IPS-NIHi7 (cell line): ENCODE measurements around the gene APLP2.
"Not testable (repeated sequence)": the region's sequence is repeated elsewhere in the genome, so short reads cannot be mapped to it uniquely, and the experiment has no call there.

Experiments
- DNase-seq: peaks from one replicate; pipeline ENCODE4 v3.0.0; 2012; ENCODE audit warnings: mixed read lengths; ENCODE audit errors: extremely low spot score

The APLP2 gene

DNA sequence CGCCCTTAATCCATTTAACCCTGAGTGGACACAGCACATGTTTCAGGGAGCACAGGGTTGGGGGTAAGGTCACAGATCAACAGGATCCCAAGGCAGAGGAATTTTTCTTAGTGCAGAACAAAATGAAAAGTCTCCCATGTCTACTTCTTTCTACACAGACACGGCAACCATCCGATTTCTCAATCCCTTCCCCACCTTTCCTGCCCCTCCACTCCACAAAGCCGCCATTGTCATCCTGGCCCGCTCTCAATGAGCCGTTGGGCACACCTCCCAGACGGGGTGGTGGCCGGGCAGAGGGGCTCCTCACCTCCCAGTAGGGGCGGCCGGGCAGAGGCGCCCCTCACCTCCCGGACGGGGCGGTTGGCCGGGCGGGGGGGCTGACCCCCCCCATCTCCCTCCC, 20.8 kb downstream of the APLP2 start:
- not testable (repeated sequence) for DNase-seq

DNA sequence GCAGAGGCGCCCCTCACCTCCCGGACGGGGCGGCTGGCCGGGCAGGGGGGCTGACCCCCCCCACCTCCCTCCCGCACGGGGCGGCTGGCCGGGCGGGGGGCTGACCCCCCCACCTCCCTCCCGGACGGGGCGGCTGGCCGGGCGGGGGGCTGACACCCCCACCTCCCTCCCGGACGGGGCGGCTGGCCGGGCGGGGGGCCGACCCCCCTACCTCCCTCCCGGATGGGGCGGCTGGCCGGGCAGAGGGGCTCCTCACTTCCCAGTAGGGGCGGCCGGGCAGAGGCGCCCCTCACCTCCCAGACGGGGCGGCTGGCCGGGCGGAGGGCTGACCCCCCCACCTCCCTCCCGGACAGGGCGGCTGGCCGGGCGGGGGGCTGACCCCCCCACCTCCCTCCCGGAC, 21.5 kb downstream of the APLP2 start:
- not testable (repeated sequence) for DNase-seq

DNA sequence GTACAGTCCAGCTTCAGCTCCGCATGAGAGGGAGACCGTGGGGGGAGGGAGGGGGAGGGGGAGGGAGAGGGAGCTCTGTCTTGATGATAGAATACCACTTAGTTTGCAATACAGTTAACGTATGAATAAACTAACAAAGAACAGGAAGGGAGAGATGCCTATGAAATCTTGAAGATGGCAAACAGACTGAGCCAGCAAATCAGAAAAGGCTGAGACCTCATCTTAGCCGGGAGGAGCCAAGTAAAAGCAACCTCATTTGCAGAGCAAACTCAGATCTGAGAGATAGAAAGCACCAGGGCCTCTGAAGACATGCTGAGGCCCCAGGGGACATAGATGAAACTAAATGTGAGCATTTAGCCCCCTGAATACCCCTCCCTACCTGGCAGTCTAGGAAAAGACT, 23.0 kb downstream of the APLP2 start:
- no peak for DNase-seq

DNA sequence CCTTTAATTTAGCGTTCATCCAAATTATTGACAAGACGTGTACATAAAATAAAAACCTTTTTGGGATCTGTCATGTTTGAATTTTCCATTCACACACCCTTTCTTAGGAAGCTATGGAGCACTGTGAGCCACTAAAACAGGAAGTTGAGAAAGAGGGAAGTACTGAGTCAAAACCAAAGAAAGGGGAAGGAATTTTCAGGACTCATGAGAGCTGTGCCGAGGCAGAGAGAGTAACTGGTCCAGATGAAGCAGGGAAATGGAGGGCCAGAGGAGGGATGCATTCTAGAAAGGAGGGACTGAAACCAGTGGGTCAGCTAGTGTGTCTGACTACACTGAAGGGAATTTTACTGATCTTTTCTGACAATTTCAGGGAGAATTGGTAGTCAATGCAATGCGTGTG, 24.9 kb downstream of the APLP2 start:
- no peak for DNase-seq

DNA sequence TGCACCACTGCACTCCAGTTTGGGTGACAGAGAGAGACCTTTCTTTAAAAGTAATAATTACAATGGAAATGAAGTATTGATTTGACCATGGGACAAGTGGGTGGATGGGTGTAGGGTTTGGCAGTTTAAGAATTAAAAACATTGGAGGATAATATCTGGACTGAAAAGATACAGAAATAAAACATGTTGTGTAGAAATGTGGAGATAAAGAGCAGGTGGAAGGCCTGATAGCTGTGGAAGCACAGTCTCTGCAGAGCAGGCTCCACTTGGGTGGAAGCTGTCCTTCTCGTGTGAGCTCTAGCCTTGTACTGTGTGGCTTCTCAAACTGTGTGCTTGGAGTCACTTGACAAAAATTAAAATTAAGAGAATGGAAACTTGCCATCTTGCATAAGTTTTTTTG, 25.6 kb downstream of the APLP2 start:
- no peak for DNase-seq

DNA sequence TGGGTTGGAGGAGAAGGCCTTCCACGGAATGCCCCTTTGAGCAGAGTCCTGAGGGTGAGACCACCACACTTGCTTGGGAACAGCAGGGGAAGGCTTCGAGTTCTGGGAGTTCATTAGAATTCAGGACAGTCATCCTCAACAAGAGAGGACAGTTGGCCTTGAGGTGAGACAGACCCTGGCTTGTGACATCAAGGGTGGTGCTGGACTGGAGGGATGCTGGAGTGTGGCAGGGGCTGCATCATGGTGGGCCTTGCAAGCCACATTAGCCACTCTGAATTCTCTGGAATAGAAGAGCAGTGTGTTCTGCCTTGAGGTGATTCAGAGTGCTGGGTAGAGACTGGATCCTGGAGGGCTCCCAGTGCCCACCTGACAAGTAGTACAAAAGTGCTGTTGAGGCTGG, 26.3 kb downstream of the APLP2 start:
- no peak for DNase-seq

DNA sequence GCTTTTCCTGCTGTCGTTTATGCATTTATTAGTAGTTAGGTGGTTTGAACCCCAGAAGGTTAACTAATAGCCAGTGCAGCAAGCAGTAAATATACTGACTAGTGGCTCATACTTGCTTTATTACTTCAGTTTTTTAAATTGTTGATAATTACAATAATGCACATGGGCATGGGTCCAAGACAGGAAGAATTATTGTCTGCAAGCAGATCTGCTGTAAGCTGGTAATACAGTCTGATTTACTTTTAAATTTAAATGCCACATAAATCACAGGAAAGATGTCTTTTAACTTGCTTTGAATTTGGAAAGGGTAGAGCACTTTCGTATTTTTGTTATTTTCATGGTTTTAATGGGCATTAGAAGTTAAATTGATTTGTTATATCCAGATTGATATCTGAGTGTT, 27.1 kb downstream of the APLP2 start:
- DNase-seq: no peak

DNA sequence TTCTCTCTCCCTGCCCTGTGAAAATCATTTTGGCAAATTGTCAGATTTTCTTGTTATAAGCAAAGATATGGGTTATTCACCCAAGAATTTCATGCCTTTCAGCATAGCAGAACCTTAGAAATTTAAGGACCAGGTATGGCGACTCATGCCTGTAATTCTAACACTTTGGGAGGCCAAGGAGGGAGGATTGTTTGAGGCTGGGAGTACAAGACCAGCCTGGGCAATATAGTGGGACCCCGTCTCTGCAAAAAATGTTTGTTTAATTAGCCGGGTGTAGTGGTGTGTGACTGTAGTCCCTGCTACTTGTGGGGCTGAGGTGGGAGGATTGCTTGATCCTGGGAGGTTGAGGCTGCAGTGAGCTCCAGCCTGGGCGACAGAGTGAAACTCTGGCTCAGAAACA, 27.6 kb downstream of the APLP2 start:
- DNase-seq: no peak

DNA sequence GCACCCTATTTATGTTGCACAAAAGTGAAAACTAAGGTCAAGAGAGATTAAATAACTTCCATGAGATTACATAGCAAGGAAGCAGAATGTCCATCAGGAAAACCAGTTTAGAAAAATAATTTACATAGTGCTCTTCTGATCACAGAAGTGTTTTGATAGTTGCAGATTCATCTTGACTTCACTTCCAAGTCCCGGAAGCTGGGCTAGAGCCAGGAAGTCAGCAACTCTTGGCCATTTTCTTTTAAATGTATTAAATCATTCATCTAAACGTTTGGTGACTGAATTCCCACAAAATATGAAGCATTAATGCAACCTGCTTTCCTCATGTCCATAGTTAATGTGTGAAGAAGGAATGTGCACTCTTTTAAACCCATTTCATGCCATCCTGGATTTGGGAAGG, 29.7 kb downstream of the APLP2 start:
- DNase-seq: no peak

DNA sequence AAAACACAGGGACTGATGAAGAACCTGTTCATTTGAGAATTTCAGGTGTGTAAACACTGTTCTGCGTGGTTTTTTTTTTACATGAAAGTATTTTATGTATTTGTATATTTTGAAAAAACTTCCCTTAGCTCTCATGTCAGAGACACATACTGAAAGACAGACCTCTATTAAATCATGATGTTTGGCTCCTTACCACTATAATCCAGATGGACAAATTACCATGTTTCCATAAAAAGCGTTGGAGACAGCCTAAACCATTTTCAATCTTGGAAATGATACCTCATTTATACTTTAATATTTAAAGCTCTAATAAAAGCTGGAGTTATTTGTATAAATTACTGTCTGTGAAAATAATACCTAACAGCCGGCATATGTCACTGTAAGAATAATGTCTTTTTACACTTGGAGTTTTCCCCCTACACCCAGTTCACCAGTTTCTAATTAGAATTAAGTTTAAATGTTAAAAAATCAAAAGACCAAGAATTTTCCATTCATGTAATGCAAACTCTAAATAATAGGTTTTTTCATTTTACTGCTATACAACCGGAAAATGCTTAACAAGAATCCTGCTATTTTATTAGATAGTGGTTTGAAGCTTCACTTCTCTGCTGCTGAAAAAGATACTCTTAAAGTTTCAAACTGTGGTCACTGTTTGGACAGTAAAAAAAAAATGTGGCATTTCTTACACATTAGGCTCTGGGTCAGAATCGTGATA, 30.8 kb downstream of the APLP2 start:
- DNase-seq: no peak

DNA sequence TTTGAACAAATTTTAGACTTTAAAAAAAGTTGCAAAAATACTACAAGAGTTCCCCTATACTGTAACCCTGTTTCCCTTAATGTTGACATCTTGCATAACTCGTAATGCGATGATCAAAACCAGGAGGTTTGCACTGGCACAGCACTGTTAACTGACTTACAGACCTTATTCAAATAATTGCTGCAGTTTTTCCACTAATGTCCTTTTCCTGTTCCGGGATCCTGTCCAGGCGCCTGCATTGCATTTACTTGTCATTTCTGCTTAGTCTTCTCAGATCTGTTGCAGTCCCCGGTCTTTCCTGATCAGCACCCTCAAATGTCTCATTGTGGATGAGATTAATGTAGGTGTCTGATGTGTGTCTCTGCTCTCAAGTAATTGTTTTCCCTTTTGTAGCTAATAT, 32.0 kb downstream of the APLP2 start:
- no peak for DNase-seq

DNA sequence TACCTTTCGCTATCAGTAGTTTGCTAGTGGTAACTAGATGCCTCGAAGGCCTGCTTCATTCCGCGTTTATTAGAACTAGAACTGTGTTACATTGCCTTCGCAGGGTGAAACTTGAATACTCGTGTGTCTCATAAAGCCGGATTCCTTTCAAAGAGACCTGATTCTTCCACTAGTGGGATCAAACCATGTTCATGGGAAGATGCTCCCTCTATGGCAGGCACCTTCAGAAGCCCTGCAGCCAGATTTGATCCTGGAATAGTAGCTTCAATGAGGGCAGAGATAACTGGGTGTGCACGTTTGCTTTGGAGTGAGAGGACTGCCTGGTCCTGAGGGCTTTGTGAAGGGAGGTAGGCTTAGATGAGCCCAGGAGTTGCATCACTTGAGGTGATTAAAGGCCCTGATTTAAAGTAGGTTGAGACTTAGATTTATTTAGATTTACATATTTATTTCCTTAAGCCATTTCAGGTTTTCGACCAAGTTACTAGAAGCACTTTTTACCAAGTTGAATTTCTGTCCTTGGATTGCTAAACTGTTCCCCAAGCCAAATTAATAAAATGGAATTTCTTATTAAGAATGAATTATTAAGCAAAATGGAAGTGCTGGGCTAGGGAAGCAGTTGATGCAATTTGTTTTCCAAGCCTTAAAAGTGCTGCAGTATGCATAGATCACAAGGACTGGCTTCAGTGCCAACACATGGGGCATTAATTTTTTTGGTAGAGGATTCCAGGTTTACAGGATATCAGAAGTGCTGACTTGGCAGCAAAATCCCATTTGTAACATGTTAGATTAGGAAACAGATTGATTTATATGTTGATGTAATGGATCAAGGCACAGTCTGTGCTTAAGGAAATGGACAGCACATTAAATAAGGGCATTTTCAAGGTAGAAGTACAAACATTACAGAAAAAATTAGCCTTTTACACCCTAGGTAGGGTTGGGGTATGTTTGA, 32.9 kb downstream of the APLP2 start:
- DNase-seq: no peak

DNA sequence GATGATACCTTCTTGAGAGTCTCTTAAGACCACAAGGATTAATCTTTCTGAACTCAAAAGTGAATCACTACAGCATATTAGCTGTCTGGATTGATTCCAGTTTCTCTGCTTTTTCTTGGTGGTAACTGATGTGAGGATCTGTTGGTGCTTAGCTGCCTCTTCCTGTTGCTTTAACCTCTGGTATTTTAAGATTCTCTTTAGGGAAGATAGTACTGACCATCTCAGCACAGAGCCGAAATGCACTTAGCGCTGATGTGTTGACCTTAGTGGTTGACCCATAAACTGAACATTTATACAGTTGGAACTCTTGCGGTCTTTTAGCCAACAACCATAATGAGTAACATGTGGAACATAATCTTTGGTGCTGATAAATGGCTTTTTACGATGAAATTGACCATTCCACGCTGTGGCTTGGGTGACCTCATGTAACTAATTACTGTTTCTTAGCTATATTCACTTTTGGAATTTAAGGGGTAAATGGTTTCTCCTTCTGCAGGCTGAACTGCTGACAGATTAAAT, 33.7 kb downstream of the APLP2 start:
- no peak for DNase-seq

DNA sequence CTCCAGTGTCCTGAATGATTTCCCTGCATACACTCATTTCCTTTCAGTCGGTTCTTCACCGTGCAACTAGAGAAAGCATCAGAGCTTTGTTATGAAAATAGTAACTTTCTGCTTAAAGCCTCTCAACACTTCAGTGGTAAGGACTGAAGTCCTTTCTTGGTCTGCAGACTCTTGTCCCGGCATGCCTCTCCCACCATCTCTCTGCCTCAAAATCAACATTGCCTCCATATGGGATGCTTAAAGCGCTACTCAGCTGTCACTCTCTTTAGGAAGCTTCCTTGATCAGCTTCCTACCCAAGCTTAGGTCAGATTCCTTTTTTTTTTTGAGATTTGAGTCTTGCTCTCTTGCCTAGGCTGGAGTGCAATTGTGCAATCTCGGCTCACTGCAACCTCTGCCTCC, 36.7 kb downstream of the APLP2 start:
- DNase-seq: no peak

DNA sequence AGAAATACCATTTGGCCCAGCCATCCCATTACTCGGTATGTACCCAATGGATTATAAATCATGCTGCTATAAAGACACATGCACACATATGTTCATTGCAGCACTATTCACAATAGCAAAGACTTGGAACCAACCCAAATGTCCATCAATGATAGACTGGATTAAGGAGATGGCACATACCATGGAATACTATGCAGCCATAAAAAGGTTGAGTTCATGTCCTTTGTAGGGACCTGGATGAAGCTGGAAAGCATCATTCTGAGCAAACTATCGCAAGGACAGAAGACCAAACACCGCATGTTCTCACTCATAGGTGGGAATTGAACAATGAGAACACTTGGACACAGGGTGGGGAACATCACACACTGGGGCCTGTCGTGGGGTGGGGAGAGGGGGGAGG, 39.0 kb downstream of the APLP2 start:
- not testable (repeated sequence) for DNase-seq

DNA sequence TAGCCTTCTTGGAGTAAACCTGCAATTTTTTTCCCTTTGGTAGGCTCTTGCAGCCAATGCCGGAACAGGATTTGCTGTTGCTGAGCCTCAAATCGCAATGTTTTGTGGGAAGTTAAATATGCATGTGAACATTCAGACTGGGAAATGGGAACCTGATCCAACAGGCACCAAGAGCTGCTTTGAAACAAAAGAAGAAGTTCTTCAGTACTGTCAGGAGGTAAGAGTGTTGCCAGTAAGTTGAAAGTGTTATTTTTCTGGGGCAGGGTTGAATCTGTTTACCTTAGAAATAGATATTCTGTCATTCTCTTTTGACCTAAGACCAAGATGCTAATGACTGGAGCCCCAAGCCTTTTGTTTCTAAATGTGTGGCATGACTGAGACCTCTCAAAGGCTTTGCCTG, 39.7 kb downstream of the APLP2 start:
- DNase-seq: no peak

DNA sequence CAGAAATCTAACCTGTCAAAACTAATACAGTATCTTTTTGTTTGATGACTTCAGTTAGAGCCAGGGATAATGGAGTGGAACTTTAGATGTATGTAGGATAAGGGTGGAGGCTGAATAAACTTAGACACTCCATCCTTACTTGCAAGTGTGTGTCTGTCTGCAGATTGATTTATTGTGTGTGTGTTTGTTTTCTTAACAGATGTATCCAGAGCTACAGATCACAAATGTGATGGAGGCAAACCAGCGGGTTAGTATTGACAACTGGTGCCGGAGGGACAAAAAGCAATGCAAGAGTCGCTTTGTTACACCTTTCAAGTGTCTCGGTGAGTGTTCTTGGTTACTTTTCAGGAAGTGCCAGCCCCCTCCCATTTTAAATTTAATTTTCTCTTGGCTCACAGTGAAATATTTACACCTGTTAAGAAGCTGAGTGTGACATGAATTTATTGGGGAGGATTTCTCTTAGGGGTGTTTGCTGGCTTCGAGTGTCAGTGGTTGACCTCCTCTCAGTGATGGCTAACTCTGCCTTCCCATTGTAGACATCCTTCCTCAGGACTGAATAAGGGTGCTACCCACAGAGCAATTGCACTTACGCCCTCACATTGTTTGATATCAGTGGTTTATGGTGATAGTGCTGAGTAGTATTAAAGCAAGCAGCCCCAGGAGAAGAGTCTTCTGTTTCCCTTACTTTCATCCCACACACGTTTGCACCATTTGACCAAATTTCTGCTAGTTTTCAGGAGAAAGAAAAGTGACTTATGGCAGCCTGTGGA, 40.8 kb downstream of the APLP2 start:
- DNase-seq: no peak

DNA sequence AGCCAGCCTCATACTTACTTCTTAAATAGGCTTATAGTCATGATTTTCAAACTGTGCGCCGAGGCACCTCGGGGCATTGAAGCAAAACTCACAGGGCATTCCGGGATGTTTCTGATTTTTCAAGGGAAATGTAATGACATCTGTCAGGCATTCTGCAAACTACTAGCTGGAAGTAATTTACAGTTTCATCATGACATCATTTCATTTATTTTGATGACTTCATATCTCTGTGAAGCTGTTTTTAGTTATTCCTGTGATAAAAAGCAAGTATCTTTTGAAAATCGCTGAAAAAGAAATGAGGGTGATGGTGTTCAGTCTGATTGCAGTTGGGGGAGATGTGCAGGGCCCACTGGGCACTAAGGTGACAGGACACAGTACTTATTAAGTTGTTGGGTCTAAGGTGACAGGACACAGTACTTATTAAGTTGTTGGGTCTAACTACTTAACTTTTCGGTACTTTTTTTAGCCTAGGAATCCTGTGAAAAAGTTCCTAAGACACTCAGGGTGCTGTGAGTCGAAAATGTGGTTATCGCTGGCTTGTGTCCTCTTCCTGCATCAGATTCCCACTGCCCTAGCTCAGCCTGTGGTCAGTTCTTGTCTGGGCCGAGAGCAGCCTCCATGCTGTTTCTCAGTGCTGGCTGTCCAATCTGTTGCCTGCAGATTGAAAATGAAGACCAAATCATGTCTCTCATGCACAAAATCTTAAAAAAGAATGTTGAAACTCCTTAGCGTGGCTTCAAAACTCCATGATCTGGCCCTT, 42.6 kb downstream of the APLP2 start:
- no peak for DNase-seq

DNA sequence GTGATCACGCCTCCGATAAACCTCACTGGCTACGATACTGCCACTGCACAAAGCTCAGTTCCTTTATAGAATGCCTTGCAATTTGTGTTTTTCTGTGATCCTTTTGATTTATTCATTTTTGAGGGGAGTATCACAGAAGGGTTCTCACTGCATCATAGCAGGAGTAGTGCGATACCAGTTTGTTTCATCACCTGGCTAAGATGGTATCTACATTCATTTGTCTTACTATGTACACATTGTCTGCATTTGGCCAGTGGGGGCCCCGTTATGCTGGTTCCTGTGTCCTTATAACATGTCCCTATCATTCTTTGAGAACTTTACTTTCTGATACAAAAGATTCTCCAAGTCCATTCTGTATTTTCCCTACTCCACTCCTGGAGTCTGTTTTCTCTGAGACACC, 44.6 kb downstream of the APLP2 start:
- DNase-seq: no peak

DNA sequence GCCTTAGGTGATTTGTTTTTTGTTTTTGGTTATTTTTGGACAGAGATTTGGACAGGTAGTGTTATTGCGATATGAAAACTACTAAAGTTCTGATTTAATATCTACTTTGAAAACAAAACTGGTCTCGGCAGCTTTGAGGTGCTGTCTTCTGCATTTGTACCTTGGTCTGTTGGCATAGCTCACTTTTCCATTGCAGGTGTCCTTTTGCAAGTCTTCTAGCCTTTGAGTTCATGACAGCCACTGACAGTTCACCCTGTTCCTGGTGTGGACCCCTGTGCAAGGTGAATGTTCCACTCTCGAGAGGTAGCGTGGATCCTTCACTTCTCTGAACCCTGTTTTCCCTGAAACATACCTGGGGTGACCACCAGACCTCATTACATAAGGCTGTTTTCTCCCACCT, 45.0 kb downstream of the APLP2 start:
- no peak for DNase-seq

DNA sequence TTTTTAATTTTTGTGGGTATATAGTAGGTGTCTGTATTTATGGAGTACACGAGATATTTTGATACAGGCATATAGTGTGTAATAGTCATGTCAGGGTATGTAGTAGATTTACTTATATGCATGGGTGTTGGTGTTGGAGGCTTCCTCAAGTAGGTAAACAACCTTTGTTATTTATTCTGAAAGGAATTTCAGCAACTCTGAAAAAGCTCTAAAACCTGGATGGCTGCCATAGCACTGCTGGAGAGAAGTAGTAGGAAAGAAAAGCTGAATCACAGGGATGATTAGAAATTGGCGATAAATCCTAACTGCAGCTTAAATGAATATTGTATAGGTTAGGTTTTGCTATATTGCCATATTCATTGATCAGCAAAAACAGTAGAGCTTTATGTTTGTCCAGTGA, 45.5 kb downstream of the APLP2 start:
- DNase-seq: no peak
